Panc1 (cell line): Measurements from ENCODE around the gene IGSF3.

Experiments
- POLR2AphosphoS5 ChIP-seq: IDR thresholded peaks from 2 replicates; pipeline ENCODE4 v1.6.1; 2012; ENCODE audit warnings: mild to moderate bottlenecking, low read depth, low read length, moderate library complexity
- SIN3A ChIP-seq: IDR thresholded peaks from 2 replicates; pipeline ENCODE4 v1.6.1; 2012; ENCODE audit warnings: low read depth, mild to moderate bottlenecking, low read length, moderate library complexity, borderline replicate concordance; ENCODE audit not compliant: insufficient read depth
- TCF7L2 ChIP-seq: IDR thresholded peaks from 2 replicates; pipeline ENCODE4 v1.6.1; 2011; ENCODE audit warnings: mild to moderate bottlenecking, low read depth, low read length, inconsistent platforms
- TF ChIP-seq, protein P1 (sequence below): fragments of 450-650 bp; IDR thresholded peaks from 2 replicates; pipeline ENCODE4 v1.5.1; 2017; ENCODE audit warnings: mild to moderate bottlenecking
- TF ChIP-seq, protein P2 (sequence below), 2 experiments: IDR thresholded peaks; 2 replicates each; pipeline ENCODE4 v1.6.1; 2011 to 2012; ENCODE audit warnings: low read depth in 2 of 2, control low read depth in 1 of 2, low read length in 1 of 2, mild to moderate bottlenecking in 1 of 2, moderate library complexity in 1 of 2; ENCODE audit not compliant: insufficient read depth in 1 of 2

GRCh38 chr1:116679828-116680628, 12.5 kb upstream of the IGSF3 start:
- TF ChIP-seq, protein P1, sequence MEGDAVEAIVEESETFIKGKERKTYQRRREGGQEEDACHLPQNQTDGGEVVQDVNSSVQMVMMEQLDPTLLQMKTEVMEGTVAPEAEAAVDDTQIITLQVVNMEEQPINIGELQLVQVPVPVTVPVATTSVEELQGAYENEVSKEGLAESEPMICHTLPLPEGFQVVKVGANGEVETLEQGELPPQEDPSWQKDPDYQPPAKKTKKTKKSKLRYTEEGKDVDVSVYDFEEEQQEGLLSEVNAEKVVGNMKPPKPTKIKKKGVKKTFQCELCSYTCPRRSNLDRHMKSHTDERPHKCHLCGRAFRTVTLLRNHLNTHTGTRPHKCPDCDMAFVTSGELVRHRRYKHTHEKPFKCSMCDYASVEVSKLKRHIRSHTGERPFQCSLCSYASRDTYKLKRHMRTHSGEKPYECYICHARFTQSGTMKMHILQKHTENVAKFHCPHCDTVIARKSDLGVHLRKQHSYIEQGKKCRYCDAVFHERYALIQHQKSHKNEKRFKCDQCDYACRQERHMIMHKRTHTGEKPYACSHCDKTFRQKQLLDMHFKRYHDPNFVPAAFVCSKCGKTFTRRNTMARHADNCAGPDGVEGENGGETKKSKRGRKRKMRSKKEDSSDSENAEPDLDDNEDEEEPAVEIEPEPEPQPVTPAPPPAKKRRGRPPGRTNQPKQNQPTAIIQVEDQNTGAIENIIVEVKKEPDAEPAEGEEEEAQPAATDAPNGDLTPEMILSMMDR: no peak
- TF ChIP-seq SIN3A (no peak), POLR2AphosphoS5 (no peak), TCF7L2 (no peak)
- TF ChIP-seq, protein P2, sequence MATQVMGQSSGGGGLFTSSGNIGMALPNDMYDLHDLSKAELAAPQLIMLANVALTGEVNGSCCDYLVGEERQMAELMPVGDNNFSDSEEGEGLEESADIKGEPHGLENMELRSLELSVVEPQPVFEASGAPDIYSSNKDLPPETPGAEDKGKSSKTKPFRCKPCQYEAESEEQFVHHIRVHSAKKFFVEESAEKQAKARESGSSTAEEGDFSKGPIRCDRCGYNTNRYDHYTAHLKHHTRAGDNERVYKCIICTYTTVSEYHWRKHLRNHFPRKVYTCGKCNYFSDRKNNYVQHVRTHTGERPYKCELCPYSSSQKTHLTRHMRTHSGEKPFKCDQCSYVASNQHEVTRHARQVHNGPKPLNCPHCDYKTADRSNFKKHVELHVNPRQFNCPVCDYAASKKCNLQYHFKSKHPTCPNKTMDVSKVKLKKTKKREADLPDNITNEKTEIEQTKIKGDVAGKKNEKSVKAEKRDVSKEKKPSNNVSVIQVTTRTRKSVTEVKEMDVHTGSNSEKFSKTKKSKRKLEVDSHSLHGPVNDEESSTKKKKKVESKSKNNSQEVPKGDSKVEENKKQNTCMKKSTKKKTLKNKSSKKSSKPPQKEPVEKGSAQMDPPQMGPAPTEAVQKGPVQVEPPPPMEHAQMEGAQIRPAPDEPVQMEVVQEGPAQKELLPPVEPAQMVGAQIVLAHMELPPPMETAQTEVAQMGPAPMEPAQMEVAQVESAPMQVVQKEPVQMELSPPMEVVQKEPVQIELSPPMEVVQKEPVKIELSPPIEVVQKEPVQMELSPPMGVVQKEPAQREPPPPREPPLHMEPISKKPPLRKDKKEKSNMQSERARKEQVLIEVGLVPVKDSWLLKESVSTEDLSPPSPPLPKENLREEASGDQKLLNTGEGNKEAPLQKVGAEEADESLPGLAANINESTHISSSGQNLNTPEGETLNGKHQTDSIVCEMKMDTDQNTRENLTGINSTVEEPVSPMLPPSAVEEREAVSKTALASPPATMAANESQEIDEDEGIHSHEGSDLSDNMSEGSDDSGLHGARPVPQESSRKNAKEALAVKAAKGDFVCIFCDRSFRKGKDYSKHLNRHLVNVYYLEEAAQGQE (IDR thresholded peaks at IDR 0.05; ENCODE audit: insufficient read depth in 1 of 2, low read depth in 2 of 2, low read length in 1 of 2): no peak
